BE2C (cell line): ENCODE measurements around the gene SPATA16.
A peak's percentile ranks its signal among the peaks of the same experiment; 100 is the strongest.

ENCODE experiments used
- DNase-seq: peaks from one replicate; pipeline ENCODE4 v3.0.0-alpha.2; 2020
- H3K27me3 ChIP-seq: fragments of 250-450 bp; sonication (Bioruptor Pico); 2 replicates; pipeline ENCODE4 v1.5.1; 2020; ENCODE audit warnings: mild to moderate bottlenecking
- H3K36me3 ChIP-seq: fragments of 250-450 bp; sonication (Bioruptor Pico); 2 replicates; pipeline ENCODE4 v1.5.1; 2020; ENCODE audit warnings: mild to moderate bottlenecking
- H3K4me1 ChIP-seq: fragments of 250-450 bp; sonication (Bioruptor Pico); 2 replicates; pipeline ENCODE4 v1.5.1; 2020
- H3K4me3 ChIP-seq: 2 replicates; pipeline ENCODE4 v1.5.1; 2011; ENCODE audit warnings: low read depth, low read length
- H3K9me3 ChIP-seq: fragments of 250-450 bp; sonication (Bioruptor Pico); 2 replicates; pipeline ENCODE4 v1.5.1; 2020
- CTCF ChIP-seq: IDR thresholded peaks from 2 replicates; pipeline ENCODE4 v1.5.1; 2012; ENCODE audit warnings: mild to moderate bottlenecking, low read depth, low read length

Gene SPATA16

GRCh38 chr3:172993412-172993811, 147.6 kb downstream of the SPATA16 start:
- Histone ChIP-seq H3K4me1 (no peaks in the 10 kb centered on the region), H3K27me3 (no peaks in the 10 kb centered on the region), H3K36me3 (no peaks in the 10 kb centered on the region), H3K4me3 (no peak overlapping the region), H3K9me3 (no peaks in the 10 kb centered on the region)
- no peak for DNase-seq
- TF ChIP-seq CTCF: no peak

GRCh38 chr3:172991424-172991996, 149.5 kb downstream of the SPATA16 start:
- no peak for TF ChIP-seq CTCF
- Histone ChIP-seq H3K36me3 (no peaks in the 10 kb centered on the region), H3K27me3 (no peaks in the 10 kb centered on the region), H3K4me1 (no peaks in the 10 kb centered on the region), H3K4me3 (no peak overlapping the region), H3K9me3 (no peaks in the 10 kb centered on the region)
- no peak for DNase-seq

GRCh38 chr3:172989373-172989772, 151.7 kb downstream of the SPATA16 start:
- Histone ChIP-seq H3K4me1 (no peaks in the 10 kb centered on the region), H3K27me3 (no peaks in the 10 kb centered on the region), H3K36me3 (no peaks in the 10 kb centered on the region), H3K4me3 (no peak overlapping the region), H3K9me3 (no peaks in the 10 kb centered on the region)
- DNase-seq: no peak
- TF ChIP-seq CTCF: no peak

GRCh38 chr3:172987273-172987672, 153.8 kb downstream of the SPATA16 start:
- no peak overlapping the region for H3K4me3 ChIP-seq
- no peaks in the 10 kb centered on the region for H3K4me1 ChIP-seq
- H3K36me3 ChIP-seq: no peaks in the 10 kb centered on the region
- peak; percentile 48 for TF ChIP-seq CTCF
- no peak for DNase-seq
- no peaks in the 10 kb centered on the region for H3K9me3 ChIP-seq
- no peaks in the 10 kb centered on the region for H3K27me3 ChIP-seq

GRCh38 chr3:172984914-172985313, 156.1 kb downstream of the SPATA16 start:
- Histone ChIP-seq H3K4me3 (no peak overlapping the region), H3K27me3 (no peaks in the 10 kb centered on the region), H3K9me3 (no peaks in the 10 kb centered on the region), H3K36me3 (no peaks in the 10 kb centered on the region), H3K4me1 (no peaks in the 10 kb centered on the region)
- DNase-seq: no peak
- no peak for TF ChIP-seq CTCF

GRCh38 chr3:172982736-172983364, 158.2 kb downstream of the SPATA16 start:
- Histone ChIP-seq H3K36me3 (no peaks in the 10 kb centered on the region), H3K9me3 (no peaks in the 10 kb centered on the region), H3K4me1 (no peaks in the 10 kb centered on the region), H3K4me3 (no peak overlapping the region), H3K27me3 (no peaks in the 10 kb centered on the region)
- no peak for DNase-seq
- TF ChIP-seq CTCF: no peak
